Caco-2 (cell line): ENCODE measurements around the gene PVALEF. TPM values are rescaled to one million over a fixed set of nuclear protein-coding genes. Genes with fewer than 3 reads are reported as not detected.

ENCODE experiments used
- BruUV-seq: library from RNA; stranded (reverse); fragments of 400-500 nt; replicated peaks from 2 replicates; lab custom pipeline; 2021; lab: Mats Ljungman, UMichigan
- CTCF ChIA-PET: fragments of 300-600 bp; sonication (Branson Sonifier 250); formaldehyde crosslinking; loops from one replicate; lab custom pipeline; 2022; ENCODE audit warnings: antibody characterized with exemption; lab: Charles Lee
- POLR2A ChIA-PET: fragments of 300-600 bp; sonication (Branson Sonifier 250); formaldehyde crosslinking; loops from one replicate; lab custom pipeline; 2022; ENCODE audit warnings: antibody characterized with exemption; lab: Charles Lee
- DNase-seq, 2 experiments: peaks; one replicate each; pipeline versions ENCODE4 v3.0.0 to v3.0.0-alpha.2; 2020 to 2022
- H3K27me3 ChIP-seq: replicated peaks from 2 replicates; pipeline ENCODE4 v1.6.0; 2011; ENCODE audit warnings: low read length; ENCODE audit not compliant: control insufficient read depth, insufficient read depth
- H3K36me3 ChIP-seq: 2 replicates; pipeline ENCODE4 v1.5.1; 2011; ENCODE audit warnings: low read length; ENCODE audit not compliant: control insufficient read depth, insufficient read depth
- H3K4me1 ChIP-seq: fragments of 250-450 bp; sonication (Bioruptor Pico); 2 replicates; pipeline ENCODE4 v1.5.1; 2020; ENCODE audit warnings: mild to moderate bottlenecking
- H3K4me3 ChIP-seq: 2 replicates; pipeline ENCODE4 v1.5.1; 2011; ENCODE audit warnings: low read depth, mild to moderate bottlenecking, control low read depth, low read length
- H3K9me3 ChIP-seq: fragments of 250-450 bp; sonication (Bioruptor Pico); 2 replicates; pipeline ENCODE4 v1.5.1; 2020; ENCODE audit warnings: mild to moderate bottlenecking, moderate library complexity
- H3K27ac Mint-ChIP-seq: one replicate; pipeline ENCODE4 v1.8.0; 2022; ENCODE audit warnings: mixed read lengths; ENCODE audit not compliant: unreplicated experiment
- H3K27me3 Mint-ChIP-seq: one replicate; pipeline ENCODE4 v1.8.0; 2022; ENCODE audit warnings: mixed read lengths; ENCODE audit not compliant: insufficient read depth, unreplicated experiment
- H3K36me3 Mint-ChIP-seq: one replicate; pipeline ENCODE4 v1.8.0; 2022; ENCODE audit warnings: mild to moderate bottlenecking, mixed read lengths; ENCODE audit not compliant: insufficient read depth, unreplicated experiment
- H3K4me1 Mint-ChIP-seq: one replicate; pipeline ENCODE4 v1.8.0; 2022; ENCODE audit warnings: low read depth, mixed read lengths; ENCODE audit not compliant: unreplicated experiment
- H3K4me3 Mint-ChIP-seq: one replicate; pipeline ENCODE4 v1.8.0; 2022; ENCODE audit warnings: mild to moderate bottlenecking, moderate library complexity, mixed read lengths; ENCODE audit not compliant: unreplicated experiment
- H3K9me3 Mint-ChIP-seq: one replicate; pipeline ENCODE4 v1.8.0; 2022; ENCODE audit warnings: mixed read lengths; ENCODE audit not compliant: unreplicated experiment
- intact Hi-C: fragments of 100-400 bp; cut with micrococcal nuclease; formaldehyde crosslinking; loops from one replicate; pipeline ENCODE4 v1.10.0; 2022; ENCODE audit not compliant: unreplicated experiment
- total RNA-seq: library from RNA; stranded (reverse); gene quantifications from 2 replicates; pipeline ENCODE4 v1.2.3, GENCODE V29; 2022
- TF ChIP-seq, protein P1 (sequence below), 2 experiments: fragments of 200-600 bp in 1 of 2; IDR thresholded peaks; 1 replicate in 1 of 2; 2 replicates in 1 of 2; pipeline versions ENCODE4 v1.5.1 to v1.8.0; 2011 to 2022; ENCODE audit warnings: antibody characterized with exemption in 1 of 2, control low read depth in 1 of 2, inconsistent platforms in 1 of 2, low read depth in 1 of 2, low read length in 1 of 2, mild to moderate bottlenecking in 1 of 2, moderate library complexity in 1 of 2; ENCODE audit not compliant: insufficient read depth in 1 of 2, severe bottlenecking in 1 of 2, unreplicated experiment in 1 of 2

PVALEF gene
- total RNA-seq, 1 experiment from 2014 or later: not detected

DNA sequence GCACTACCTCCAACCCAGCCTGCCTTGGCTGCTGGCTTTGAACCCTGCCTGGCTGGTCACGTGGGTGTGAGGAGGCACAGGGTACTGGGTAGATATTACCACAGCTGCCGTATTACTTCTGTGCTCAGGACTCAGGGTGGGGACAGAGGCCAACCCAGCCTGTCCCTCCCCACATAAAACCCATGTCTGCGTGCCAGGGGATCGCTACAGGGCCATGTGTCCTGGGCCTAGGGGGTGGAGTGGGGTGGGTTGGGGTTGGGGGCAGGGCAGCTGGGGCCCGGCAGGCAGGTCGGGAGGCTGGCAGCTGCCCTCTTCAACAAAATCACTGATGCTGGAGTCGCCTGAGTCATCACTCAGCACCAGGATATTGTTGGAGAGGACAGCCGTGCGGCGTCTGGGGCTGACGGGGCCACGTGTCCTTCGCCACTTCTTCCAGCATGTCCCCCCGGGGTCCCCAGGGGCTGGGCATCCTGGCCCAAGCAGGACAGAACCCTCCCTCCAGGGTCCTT, 39.7 kb upstream of the PVALEF start:
- POLR2A ChIA-PET: no interaction called here
- Histone ChIP-seq H3K4me3 (no peak overlapping the region), H3K27me3 (no peaks in the 10 kb centered on the region), H3K9me3 (no peaks in the 10 kb centered on the region), H3K36me3 (no peaks in the 10 kb centered on the region; the same call in 1 of the 2 replicates), H3K4me1 (peaks cover 10% of the 10 kb centered on the region)
- no peaks in the 10 kb centered on the region for H3K4me1 Mint-ChIP-seq
- intact Hi-C loops: no loop called here
- CTCF ChIA-PET: no interaction called here
- H3K27me3 Mint-ChIP-seq: no peaks in the 10 kb centered on the region
- TF ChIP-seq, protein P1, sequence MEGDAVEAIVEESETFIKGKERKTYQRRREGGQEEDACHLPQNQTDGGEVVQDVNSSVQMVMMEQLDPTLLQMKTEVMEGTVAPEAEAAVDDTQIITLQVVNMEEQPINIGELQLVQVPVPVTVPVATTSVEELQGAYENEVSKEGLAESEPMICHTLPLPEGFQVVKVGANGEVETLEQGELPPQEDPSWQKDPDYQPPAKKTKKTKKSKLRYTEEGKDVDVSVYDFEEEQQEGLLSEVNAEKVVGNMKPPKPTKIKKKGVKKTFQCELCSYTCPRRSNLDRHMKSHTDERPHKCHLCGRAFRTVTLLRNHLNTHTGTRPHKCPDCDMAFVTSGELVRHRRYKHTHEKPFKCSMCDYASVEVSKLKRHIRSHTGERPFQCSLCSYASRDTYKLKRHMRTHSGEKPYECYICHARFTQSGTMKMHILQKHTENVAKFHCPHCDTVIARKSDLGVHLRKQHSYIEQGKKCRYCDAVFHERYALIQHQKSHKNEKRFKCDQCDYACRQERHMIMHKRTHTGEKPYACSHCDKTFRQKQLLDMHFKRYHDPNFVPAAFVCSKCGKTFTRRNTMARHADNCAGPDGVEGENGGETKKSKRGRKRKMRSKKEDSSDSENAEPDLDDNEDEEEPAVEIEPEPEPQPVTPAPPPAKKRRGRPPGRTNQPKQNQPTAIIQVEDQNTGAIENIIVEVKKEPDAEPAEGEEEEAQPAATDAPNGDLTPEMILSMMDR (IDR thresholded peaks at IDR 0.05; ENCODE audit: insufficient read depth in 1 of 2, low read depth in 1 of 2, low read length in 1 of 2, severe bottlenecking in 1 of 2, unreplicated experiment in 1 of 2): no peak
- no peaks in the 10 kb centered on the region for H3K36me3 Mint-ChIP-seq
- BruUV-seq: no TSS peak
- DNase-seq: no peak
- no peaks in the 10 kb centered on the region for H3K9me3 Mint-ChIP-seq
- no peak overlapping the region for H3K4me3 Mint-ChIP-seq
- H3K27ac Mint-ChIP-seq: no peak overlapping the region

DNA sequence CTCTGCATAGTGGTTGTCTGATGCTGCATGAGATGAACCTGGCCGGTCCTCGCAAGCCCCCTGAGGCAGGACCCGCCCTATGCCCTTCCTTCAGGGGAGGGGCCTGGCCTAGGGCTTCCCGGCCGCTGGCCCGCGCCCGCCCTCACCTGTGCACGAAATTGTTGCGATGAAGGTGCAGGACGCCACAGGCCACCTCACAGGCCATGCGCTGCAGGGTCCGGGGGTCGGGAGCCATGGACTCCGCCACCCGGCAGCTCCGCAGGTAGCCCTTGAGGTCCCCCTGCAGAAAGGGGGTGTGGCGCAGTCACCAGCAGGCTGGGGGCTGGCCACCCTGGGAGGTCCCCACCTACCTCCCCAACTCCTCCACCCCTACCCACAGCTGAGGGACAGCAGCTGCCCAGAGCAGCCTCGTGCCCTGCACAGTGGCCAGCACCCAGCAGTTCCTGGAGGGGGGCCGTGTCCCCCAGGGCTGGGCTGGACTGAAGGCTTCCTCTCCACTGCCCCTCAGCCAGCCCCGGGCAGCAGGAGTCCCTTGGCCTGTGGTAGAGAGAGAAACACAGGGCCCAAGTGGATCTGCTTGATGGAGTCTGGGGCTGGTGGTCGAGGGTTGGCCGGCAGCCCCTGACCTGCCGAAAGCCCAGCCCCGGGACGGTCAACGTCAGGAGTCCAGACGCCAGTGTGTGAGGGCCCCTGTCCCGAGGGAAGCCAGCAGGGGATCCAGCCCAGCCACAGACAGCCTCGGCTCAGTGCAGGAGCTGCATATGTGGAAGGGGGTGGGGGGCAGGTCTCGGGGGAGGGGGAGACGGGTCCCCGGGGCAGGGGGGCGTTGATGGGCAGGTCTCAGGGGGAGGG, 38.8 kb upstream of the PVALEF start:
- Mint-ChIP-seq H3K4me1 (no peaks in the 10 kb centered on the region), H3K9me3 (no peaks in the 10 kb centered on the region), H3K27ac (no peak overlapping the region), H3K27me3 (no peaks in the 10 kb centered on the region), H3K4me3 (no peak overlapping the region), H3K36me3 (peaks cover under 1% of the 10 kb centered on the region)
- H3K4me3 ChIP-seq: no peak overlapping the region
- H3K4me1 ChIP-seq: peaks cover 19% of the 10 kb centered on the region
- ChIA-PET POLR2A (no interaction called here), CTCF (no interaction called here)
- TF ChIP-seq, protein P1 (IDR thresholded peaks at IDR 0.05; ENCODE audit: insufficient read depth in 1 of 2, low read depth in 1 of 2, low read length in 1 of 2, severe bottlenecking in 1 of 2, unreplicated experiment in 1 of 2): no peak
- H3K9me3 ChIP-seq: no peaks in the 10 kb centered on the region
- H3K27me3 ChIP-seq: no peaks in the 10 kb centered on the region
- no peak for DNase-seq
- H3K36me3 ChIP-seq: no peaks in the 10 kb centered on the region; the same call in 1 of the 2 replicates
- intact Hi-C loops: no loop called here
- BruUV-seq: no TSS peak

DNA sequence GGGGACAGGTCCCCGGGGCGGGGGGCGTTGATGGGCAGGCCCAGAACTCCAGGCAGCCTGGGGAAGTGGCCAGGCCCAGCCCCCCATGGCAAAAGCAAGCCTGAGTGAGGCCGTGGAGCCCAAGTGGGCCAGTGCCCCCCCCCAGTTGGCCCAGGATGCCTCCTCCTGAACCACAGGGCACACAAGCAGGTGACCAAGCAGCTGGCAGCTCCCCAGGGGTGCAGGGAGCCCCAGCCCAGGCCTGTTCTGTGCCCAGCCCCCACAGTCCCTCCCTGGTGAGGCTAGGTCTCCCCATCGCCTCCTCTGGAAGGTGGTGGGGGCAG, 38.2 kb upstream of the PVALEF start:
- TF ChIP-seq, protein P1 (IDR thresholded peaks at IDR 0.05; ENCODE audit: insufficient read depth in 1 of 2, low read depth in 1 of 2, low read length in 1 of 2, severe bottlenecking in 1 of 2, unreplicated experiment in 1 of 2): no peak
- CTCF ChIA-PET: no interaction called here
- Histone ChIP-seq H3K4me3 (no peak overlapping the region), H3K9me3 (no peaks in the 10 kb centered on the region), H3K27me3 (no peaks in the 10 kb centered on the region), H3K36me3 (no peaks in the 10 kb centered on the region; the same call in 1 of the 2 replicates), H3K4me1 (peaks cover 25% of the 10 kb centered on the region)
- Mint-ChIP-seq H3K4me1 (no peaks in the 10 kb centered on the region), H3K27ac (no peak overlapping the region), H3K36me3 (peaks cover 6% of the 10 kb centered on the region), H3K27me3 (no peaks in the 10 kb centered on the region), H3K4me3 (no peak overlapping the region), H3K9me3 (no peaks in the 10 kb centered on the region)
- intact Hi-C loops: no loop called here
- no peak for DNase-seq
- POLR2A ChIA-PET: no interaction called here
- no TSS peak for BruUV-seq
